ENCODE data around the gene PCDHA4. TPM values are rescaled to one million over a fixed set of nuclear protein-coding genes. Genes with fewer than 3 reads are reported as not detected.

PCDHA4 gene
- total and polyA plus RNA-seq, 2 experiments from 2014 or later: 1.8 to 12.5 TPM

DNA sequence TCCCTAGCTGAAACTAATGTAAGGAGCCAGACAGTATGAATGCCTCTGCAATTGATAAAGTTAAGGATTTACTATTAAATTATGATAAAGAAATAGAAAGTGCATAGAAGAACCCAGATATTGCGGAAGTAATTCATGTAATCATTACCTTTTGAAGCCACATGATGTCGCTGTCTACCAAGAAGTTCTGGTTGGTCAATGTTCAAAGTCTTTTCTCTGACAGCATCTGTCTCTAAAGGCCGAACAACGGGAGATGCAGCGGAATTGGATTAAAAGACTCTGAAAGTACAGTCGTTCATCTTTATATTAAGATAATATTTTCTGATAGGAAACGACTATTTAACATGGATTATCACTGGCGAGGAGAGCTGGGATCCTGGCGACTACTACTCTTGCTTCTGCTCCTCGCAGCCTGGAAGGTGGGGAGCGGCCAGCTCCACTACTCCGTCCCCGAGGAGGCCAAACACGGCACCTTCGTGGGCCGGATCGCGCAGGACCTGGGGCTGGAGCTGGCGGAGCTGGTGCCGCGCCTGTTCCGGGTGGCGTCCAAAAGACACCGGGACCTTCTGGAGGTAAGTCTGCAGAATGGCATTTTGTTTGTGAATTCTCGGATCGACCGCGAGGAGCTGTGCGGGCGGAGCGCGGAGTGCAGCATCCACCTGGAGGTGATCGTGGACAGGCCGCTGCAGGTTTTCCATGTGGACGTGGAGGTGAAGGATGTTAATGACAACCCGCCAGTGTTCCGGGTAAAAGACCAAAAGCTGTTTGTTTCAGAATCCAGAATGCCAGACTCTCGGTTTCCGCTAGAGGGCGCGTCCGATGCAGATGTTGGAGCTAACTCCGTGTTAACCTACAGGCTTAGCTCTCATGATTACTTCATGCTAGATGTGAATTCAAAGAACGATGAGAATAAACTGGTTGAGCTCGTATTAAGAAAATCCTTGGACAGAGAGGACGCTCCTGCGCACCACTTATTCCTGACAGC lies 34.4 kb downstream of the PCDHA4 start, which contains the start of gene PCDHA8:
Gene PCDHA8 (plus strand): TSS at position 210 of the 985 bp plus-strand sequence. CDS start 135 bp downstream, at position 345.
- Histone ChIP-seq H3K27me3 (ENCODE audit: insufficient read depth) (no peaks in the 10 kb centered on the region), H3K9me2 (ENCODE audit: insufficient read depth) (no peaks in the 10 kb centered on the region), H4K20me1 (replicated peaks; ENCODE audit: insufficient read depth) (no peaks in the 10 kb centered on the region; the same call in 1 of the 2 replicates), H3K79me2 (replicated peaks; ENCODE audit: insufficient read depth) (no peaks in the 10 kb centered on the region), H3K27ac (ENCODE audit: low read depth) (no peak within 1 kb of the TSS), H3K4me1 (ENCODE audit: insufficient read depth) (no peaks in the 10 kb centered on the region), H3K4me2 (no peak within 1 kb of the TSS), H3K36me3 (ENCODE audit: insufficient read depth) (peaks cover 4% of the 10 kb centered on the region; the same call in 1 of the 2 replicates), H3K4me3 (no peak within 1 kb of the TSS), H2AFZ (no peak within 1 kb of the TSS), H3F3A (replicated peaks; ENCODE audit: low read depth) (no peaks in the 10 kb centered on the region)
- no peak for TF ChIP-seq EZH2 (IDR thresholded peaks at IDR 0.05; ENCODE audit: low read depth, unreplicated experiment)
- TF ChIP-seq, protein P1, sequence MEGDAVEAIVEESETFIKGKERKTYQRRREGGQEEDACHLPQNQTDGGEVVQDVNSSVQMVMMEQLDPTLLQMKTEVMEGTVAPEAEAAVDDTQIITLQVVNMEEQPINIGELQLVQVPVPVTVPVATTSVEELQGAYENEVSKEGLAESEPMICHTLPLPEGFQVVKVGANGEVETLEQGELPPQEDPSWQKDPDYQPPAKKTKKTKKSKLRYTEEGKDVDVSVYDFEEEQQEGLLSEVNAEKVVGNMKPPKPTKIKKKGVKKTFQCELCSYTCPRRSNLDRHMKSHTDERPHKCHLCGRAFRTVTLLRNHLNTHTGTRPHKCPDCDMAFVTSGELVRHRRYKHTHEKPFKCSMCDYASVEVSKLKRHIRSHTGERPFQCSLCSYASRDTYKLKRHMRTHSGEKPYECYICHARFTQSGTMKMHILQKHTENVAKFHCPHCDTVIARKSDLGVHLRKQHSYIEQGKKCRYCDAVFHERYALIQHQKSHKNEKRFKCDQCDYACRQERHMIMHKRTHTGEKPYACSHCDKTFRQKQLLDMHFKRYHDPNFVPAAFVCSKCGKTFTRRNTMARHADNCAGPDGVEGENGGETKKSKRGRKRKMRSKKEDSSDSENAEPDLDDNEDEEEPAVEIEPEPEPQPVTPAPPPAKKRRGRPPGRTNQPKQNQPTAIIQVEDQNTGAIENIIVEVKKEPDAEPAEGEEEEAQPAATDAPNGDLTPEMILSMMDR (conservative IDR thresholded peaks at IDR 0.05; ENCODE audit: low read depth in 2 of 2): peak; percentile 75 to 83
- no peak for TF ChIP-seq EZH2phosphoT487 (IDR thresholded peaks at IDR 0.05; ENCODE audit: unreplicated experiment)
- TF ChIP-seq CREB1 (CRISPR knock-in tag; IDR thresholded peaks at IDR 0.05; ENCODE audit: low read depth): no peak
- no peak for TF ChIP-seq JUNB (IDR thresholded peaks at IDR 0.05; ENCODE audit: unreplicated experiment)
- TF ChIP-seq, protein P2, sequence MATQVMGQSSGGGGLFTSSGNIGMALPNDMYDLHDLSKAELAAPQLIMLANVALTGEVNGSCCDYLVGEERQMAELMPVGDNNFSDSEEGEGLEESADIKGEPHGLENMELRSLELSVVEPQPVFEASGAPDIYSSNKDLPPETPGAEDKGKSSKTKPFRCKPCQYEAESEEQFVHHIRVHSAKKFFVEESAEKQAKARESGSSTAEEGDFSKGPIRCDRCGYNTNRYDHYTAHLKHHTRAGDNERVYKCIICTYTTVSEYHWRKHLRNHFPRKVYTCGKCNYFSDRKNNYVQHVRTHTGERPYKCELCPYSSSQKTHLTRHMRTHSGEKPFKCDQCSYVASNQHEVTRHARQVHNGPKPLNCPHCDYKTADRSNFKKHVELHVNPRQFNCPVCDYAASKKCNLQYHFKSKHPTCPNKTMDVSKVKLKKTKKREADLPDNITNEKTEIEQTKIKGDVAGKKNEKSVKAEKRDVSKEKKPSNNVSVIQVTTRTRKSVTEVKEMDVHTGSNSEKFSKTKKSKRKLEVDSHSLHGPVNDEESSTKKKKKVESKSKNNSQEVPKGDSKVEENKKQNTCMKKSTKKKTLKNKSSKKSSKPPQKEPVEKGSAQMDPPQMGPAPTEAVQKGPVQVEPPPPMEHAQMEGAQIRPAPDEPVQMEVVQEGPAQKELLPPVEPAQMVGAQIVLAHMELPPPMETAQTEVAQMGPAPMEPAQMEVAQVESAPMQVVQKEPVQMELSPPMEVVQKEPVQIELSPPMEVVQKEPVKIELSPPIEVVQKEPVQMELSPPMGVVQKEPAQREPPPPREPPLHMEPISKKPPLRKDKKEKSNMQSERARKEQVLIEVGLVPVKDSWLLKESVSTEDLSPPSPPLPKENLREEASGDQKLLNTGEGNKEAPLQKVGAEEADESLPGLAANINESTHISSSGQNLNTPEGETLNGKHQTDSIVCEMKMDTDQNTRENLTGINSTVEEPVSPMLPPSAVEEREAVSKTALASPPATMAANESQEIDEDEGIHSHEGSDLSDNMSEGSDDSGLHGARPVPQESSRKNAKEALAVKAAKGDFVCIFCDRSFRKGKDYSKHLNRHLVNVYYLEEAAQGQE (IDR thresholded peaks at IDR 0.05; ENCODE audit: unreplicated experiment): no peak
- Mint-ChIP-seq H3K27ac (no peak within 1 kb of the TSS), H3K9me3 (peaks cover 4% of the 10 kb centered on the region; the same call in 1 of the 3 replicates), H3K27me3 (ENCODE audit: insufficient read depth, low read depth, poor library complexity) (no peaks in the 10 kb centered on the region), H3K4me1 (no peaks in the 10 kb centered on the region; the same call in 2 of the 3 replicates), H3K36me3 (ENCODE audit: low read depth) (peaks cover 11% of the 10 kb centered on the region), H3K4me3 (peak within 1 kb of the TSS; percentile 34; the same call in 1 of the 3 replicates)
- peak; percentile 88 for DNase-seq (ENCODE audit: low spot score)
- ATAC-seq: peak; percentile 75

Data from GM23338 (cell line).